ENCODE measurements around the gene MCM10.
"Not testable (repeated sequence)": the region's sequence is repeated elsewhere in the genome, so short reads cannot be mapped to it uniquely, and the experiment has no call there.

Gene MCM10

DNA sequence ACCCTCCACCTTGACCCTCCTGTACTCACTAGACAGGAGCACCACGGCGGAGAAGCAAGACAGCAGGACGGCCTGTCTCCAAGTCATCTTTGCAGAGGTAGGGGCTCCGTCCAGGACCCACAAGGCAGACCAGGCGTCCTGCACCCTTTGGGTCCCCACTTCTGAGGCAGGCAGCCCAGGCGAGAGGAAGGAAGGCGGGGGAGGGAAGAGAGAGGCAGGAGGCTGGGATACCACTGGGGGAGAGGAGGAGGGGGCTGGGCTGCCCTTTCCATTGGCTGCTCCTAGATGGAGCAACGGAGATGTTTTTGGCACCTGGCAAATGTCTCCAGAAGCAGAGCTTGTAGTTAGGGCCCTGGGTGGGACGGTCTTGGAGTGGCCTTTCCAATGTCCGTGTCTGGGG, 72.8 kb downstream of the MCM10 start, which contains the start of gene UCMA:
TSS of gene UCMA (minus strand) at position 203 of the 400 bp plus-strand sequence. CDS start at position 87, 116 bp downstream.
- no peak for DNase-seq (ENCODE audit: low read depth in 1 of 2, low spot score in 1 of 2)
- TF ChIP-seq GABPA (IDR thresholded peaks at IDR 0.05; ENCODE audit: low read depth) (no peak), POLR2AphosphoS5 (IDR thresholded peaks at IDR 0.05; ENCODE audit: low read depth) (no peak), SPI1 (IDR thresholded peaks at IDR 0.05; ENCODE audit: borderline replicate concordance, low read depth) (no peak)
- TF ChIP-seq, protein P1, sequence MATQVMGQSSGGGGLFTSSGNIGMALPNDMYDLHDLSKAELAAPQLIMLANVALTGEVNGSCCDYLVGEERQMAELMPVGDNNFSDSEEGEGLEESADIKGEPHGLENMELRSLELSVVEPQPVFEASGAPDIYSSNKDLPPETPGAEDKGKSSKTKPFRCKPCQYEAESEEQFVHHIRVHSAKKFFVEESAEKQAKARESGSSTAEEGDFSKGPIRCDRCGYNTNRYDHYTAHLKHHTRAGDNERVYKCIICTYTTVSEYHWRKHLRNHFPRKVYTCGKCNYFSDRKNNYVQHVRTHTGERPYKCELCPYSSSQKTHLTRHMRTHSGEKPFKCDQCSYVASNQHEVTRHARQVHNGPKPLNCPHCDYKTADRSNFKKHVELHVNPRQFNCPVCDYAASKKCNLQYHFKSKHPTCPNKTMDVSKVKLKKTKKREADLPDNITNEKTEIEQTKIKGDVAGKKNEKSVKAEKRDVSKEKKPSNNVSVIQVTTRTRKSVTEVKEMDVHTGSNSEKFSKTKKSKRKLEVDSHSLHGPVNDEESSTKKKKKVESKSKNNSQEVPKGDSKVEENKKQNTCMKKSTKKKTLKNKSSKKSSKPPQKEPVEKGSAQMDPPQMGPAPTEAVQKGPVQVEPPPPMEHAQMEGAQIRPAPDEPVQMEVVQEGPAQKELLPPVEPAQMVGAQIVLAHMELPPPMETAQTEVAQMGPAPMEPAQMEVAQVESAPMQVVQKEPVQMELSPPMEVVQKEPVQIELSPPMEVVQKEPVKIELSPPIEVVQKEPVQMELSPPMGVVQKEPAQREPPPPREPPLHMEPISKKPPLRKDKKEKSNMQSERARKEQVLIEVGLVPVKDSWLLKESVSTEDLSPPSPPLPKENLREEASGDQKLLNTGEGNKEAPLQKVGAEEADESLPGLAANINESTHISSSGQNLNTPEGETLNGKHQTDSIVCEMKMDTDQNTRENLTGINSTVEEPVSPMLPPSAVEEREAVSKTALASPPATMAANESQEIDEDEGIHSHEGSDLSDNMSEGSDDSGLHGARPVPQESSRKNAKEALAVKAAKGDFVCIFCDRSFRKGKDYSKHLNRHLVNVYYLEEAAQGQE (IDR thresholded peaks at IDR 0.05; ENCODE audit: insufficient replicate concordance, low read depth) = no peak
- TF ChIP-seq, protein P2, sequence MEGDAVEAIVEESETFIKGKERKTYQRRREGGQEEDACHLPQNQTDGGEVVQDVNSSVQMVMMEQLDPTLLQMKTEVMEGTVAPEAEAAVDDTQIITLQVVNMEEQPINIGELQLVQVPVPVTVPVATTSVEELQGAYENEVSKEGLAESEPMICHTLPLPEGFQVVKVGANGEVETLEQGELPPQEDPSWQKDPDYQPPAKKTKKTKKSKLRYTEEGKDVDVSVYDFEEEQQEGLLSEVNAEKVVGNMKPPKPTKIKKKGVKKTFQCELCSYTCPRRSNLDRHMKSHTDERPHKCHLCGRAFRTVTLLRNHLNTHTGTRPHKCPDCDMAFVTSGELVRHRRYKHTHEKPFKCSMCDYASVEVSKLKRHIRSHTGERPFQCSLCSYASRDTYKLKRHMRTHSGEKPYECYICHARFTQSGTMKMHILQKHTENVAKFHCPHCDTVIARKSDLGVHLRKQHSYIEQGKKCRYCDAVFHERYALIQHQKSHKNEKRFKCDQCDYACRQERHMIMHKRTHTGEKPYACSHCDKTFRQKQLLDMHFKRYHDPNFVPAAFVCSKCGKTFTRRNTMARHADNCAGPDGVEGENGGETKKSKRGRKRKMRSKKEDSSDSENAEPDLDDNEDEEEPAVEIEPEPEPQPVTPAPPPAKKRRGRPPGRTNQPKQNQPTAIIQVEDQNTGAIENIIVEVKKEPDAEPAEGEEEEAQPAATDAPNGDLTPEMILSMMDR (IDR thresholded peaks at IDR 0.05; ENCODE audit: insufficient read depth, low read length) = no peak
- no peak within 1 kb of the TSS for H3K4me3 ChIP-seq (replicated peaks; ENCODE audit: insufficient read depth, low read length)
- no peaks in the 10 kb centered on the region for H3K27me3 ChIP-seq (ENCODE audit: insufficient read depth, poor library complexity, severe bottlenecking)
- no peak within 1 kb of the TSS for H3K27ac ChIP-seq (replicated peaks)

DNA sequence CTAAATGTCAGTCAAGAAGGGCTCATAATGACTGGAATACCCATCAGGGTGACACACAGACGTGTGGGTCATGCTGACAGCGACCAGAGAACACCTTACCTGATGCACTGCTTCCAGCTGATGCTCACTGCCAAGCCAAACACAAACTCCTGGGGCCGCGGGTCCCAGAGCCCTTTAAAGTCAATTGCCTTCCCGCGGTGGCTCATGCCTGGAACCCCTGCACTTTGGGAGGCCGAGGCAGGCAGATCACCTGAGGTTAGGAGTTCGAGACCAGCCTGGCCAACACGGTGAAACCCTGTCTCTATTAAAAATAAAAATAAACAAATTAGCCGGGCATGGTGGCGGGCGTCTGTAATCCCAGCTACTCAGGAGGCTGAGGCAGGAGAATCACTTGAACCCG, 73.4 kb downstream of the MCM10 start:
- H3K4me3 ChIP-seq (replicated peaks; ENCODE audit: insufficient read depth, low read length); H3K27ac ChIP-seq (replicated peaks); H3K27me3 ChIP-seq (ENCODE audit: insufficient read depth, poor library complexity, severe bottlenecking); DNase-seq (ENCODE audit: low read depth in 1 of 2, low spot score in 1 of 2): not testable (repeated sequence)

DNA sequence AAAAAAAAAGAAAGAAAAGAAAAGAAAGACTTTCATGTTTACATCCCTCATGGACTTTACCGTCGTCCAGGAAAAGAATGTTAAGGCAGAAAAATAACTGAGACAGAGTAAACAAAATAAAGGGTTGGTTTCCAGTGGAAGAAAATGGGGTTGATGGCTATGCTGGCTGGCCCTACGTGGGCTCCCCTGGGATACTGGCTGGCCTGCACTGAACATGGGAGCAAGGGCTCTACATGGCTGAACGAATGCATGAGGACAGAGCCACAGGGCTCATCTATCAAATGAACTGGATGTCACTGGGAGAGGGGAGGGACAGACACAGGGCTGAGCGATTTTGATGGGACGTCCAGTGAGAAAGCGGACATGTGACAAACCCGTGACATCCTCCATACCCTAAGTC, 75.3 kb downstream of the MCM10 start:
- Histone ChIP-seq H3K4me3 (replicated peaks; ENCODE audit: insufficient read depth, low read length) (no peak overlapping the region), H3K27me3 (ENCODE audit: insufficient read depth, poor library complexity, severe bottlenecking) (no peaks in the 10 kb centered on the region), H3K27ac (replicated peaks) (no peak overlapping the region)
- DNase-seq (ENCODE audit: low read depth in 1 of 2, low spot score in 1 of 2) = no peak
- TF ChIP-seq SPI1 (IDR thresholded peaks at IDR 0.05; ENCODE audit: borderline replicate concordance, low read depth) (no peak), POLR2AphosphoS5 (IDR thresholded peaks at IDR 0.05; ENCODE audit: low read depth) (no peak), GABPA (IDR thresholded peaks at IDR 0.05; ENCODE audit: low read depth) (no peak)
- TF ChIP-seq, protein P1 (IDR thresholded peaks at IDR 0.05; ENCODE audit: insufficient replicate concordance, low read depth) = no peak
- TF ChIP-seq, protein P2 (IDR thresholded peaks at IDR 0.05; ENCODE audit: insufficient read depth, low read length) = no peak

DNA sequence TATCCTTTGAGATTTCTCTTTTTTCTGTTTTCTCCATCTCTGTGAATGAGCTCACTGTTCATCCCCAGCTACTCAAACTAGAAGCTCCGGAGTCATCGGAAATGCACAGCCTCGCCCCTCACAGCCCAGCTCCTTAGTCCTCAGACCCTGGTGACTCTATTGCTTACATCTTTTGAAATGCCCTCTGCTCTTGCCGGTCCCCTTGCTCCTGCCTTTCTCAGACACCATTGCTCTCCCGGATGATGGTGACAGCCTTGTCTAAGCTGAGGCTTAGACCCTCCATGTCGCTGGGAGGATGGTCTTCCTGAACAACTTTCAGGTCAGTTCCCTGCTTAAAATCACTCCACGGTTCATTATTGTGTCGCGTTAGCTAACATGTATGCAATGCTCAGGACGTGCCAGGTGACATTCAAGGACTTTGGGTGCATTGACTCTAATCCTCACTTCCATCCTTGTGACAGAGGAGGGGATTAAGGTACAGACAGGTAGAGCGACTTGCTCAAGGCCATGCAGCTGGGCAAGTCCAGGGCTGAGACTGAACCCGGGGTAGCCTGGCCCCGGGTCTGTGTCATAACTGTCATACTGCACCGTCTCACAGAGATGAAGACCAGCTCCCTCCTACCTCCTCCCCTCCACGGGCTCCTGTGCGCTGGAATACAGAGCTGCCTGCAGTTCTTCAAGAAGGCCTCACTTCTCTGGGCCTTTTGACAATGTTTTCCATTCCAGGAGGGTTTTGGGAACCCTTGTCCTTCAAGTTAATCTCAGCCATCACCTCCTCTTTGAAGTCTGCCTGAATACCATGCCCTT, 77.1 kb downstream of the MCM10 start:
- no peaks in the 10 kb centered on the region for H3K27me3 ChIP-seq (ENCODE audit: insufficient read depth, poor library complexity, severe bottlenecking)
- TF ChIP-seq, protein P2 (IDR thresholded peaks at IDR 0.05; ENCODE audit: insufficient read depth, low read length) = no peak

More for the DNA sequence above, 77.1 kb downstream of the MCM10 start:
- DNase-seq (ENCODE audit: low read depth in 1 of 2, low spot score in 1 of 2) = no peak
- Histone ChIP-seq H3K4me3 (replicated peaks; ENCODE audit: insufficient read depth, low read length) (no peak overlapping the region), H3K27ac (replicated peaks) (no peak overlapping the region)

Data from HL-60 (cell line).